Measurements from ENCODE around the gene CXorf49B.

The CXorf49B gene

GRCh38 chrX:71809886-71810285 lies 46.7 kb downstream of the CXorf49B start:
- Histone ChIP-seq H3K36me3 (ENCODE audit: insufficient read depth) (no peaks in the 10 kb centered on the region), H4K20me1 (ENCODE audit: insufficient read depth) (no peaks in the 10 kb centered on the region), H3K4me3 (IDR thresholded peaks at IDR 0.05; ENCODE audit: insufficient read depth, low read depth, low read length) (no peak overlapping the region), H3K4me1 (ENCODE audit: low read depth, poor library complexity, severe bottlenecking) (no peaks in the 10 kb centered on the region), H3K27me3 (ENCODE audit: insufficient read depth, low read depth) (no peaks in the 10 kb centered on the region), H3K4me2 (no peak overlapping the region), H3K79me2 (ENCODE audit: insufficient read depth, low read depth) (no peaks in the 10 kb centered on the region), H2AFZ (ENCODE audit: low read depth) (no peak overlapping the region), H3K27ac (no peak overlapping the region), H3K9ac (no peak overlapping the region)
- TF ChIP-seq, protein P1, sequence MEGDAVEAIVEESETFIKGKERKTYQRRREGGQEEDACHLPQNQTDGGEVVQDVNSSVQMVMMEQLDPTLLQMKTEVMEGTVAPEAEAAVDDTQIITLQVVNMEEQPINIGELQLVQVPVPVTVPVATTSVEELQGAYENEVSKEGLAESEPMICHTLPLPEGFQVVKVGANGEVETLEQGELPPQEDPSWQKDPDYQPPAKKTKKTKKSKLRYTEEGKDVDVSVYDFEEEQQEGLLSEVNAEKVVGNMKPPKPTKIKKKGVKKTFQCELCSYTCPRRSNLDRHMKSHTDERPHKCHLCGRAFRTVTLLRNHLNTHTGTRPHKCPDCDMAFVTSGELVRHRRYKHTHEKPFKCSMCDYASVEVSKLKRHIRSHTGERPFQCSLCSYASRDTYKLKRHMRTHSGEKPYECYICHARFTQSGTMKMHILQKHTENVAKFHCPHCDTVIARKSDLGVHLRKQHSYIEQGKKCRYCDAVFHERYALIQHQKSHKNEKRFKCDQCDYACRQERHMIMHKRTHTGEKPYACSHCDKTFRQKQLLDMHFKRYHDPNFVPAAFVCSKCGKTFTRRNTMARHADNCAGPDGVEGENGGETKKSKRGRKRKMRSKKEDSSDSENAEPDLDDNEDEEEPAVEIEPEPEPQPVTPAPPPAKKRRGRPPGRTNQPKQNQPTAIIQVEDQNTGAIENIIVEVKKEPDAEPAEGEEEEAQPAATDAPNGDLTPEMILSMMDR (conservative IDR thresholded peaks at IDR 0.05; ENCODE audit: low read depth, low read length), result no peak

GRCh38 chrX:71814123-71814912 lies 51.2 kb downstream of the CXorf49B start:
- H2AFZ ChIP-seq (ENCODE audit: low read depth), result no peak overlapping the region
- TF ChIP-seq, protein P1 (conservative IDR thresholded peaks at IDR 0.05; ENCODE audit: low read depth, low read length), result no peak
- no peaks in the 10 kb centered on the region for H3K4me1 ChIP-seq (ENCODE audit: low read depth, poor library complexity, severe bottlenecking)

DNA sequence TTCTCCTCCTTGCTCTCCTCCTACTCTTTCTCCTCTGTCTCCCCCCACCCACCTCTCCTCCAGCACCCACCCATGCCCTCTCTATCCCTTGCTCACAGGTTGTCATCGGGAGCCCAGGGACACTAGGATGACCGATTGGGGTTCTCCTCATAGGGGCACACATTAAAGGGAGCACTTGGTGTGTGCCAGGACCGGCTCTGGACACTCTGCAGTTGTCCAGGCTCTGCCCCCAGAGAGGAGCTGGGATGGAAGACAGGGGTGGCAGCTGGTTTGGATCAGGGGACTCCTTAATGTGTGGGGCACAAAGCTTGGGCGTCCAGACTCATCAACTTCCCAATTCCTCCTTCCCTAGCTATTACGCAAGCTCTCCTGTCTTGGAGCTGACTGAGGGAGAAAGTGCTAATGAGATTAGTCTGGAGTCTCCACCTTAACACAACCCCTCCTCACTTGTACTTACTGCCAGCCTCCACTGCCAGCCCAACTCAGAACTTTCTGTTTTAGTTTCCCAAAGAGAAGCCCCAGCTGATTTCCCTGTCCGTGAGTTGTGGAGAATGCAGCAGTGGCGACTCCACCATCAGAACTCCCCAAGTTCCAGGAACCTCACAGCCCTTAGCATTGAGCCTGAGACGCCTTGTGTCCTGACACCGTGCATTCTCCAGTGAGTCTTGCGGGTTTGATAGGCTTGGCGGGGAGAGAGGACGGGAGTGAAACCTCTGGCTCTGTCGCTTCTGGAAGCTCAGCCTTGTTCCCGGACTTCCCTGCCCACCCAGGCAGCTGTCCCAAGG lies 52.2 kb downstream of the CXorf49B start:
- H3K9ac ChIP-seq, result no peak overlapping the region
- TF ChIP-seq, protein P1 (conservative IDR thresholded peaks at IDR 0.05; ENCODE audit: low read depth, low read length), result no peak
- H3K4me1 ChIP-seq (ENCODE audit: low read depth, poor library complexity, severe bottlenecking), result no peaks in the 10 kb centered on the region
- no peaks in the 10 kb centered on the region for H3K27me3 ChIP-seq (ENCODE audit: insufficient read depth, low read depth)
- H4K20me1 ChIP-seq (ENCODE audit: insufficient read depth), result no peaks in the 10 kb centered on the region
- no peaks in the 10 kb centered on the region for H3K79me2 ChIP-seq (ENCODE audit: insufficient read depth, low read depth)
- no peak overlapping the region for H2AFZ ChIP-seq (ENCODE audit: low read depth)
- H3K36me3 ChIP-seq (ENCODE audit: insufficient read depth), result no peaks in the 10 kb centered on the region
- H3K27ac ChIP-seq, result no peak overlapping the region
- H3K4me2 ChIP-seq, result no peak overlapping the region
- H3K4me3 ChIP-seq (IDR thresholded peaks at IDR 0.05; ENCODE audit: insufficient read depth, low read depth, low read length), result no peak overlapping the region

More at GRCh38 chrX:71814123-71814912, 51.2 kb downstream of the CXorf49B start:
- Histone ChIP-seq H3K27ac (no peak overlapping the region), H3K36me3 (ENCODE audit: insufficient read depth) (no peaks in the 10 kb centered on the region), H3K27me3 (ENCODE audit: insufficient read depth, low read depth) (no peaks in the 10 kb centered on the region), H3K79me2 (ENCODE audit: insufficient read depth, low read depth) (no peaks in the 10 kb centered on the region), H4K20me1 (ENCODE audit: insufficient read depth) (no peaks in the 10 kb centered on the region), H3K4me3 (IDR thresholded peaks at IDR 0.05; ENCODE audit: insufficient read depth, low read depth, low read length) (no peak overlapping the region), H3K4me2 (no peak overlapping the region), H3K9ac (no peak overlapping the region)

GRCh38 chrX:71815906-71816156 lies 52.7 kb downstream of the CXorf49B start:
- TF ChIP-seq, protein P1 (conservative IDR thresholded peaks at IDR 0.05; ENCODE audit: low read depth, low read length), result no peak
- H2AFZ ChIP-seq (ENCODE audit: low read depth), result no peak overlapping the region
- no peaks in the 10 kb centered on the region for H3K4me1 ChIP-seq (ENCODE audit: low read depth, poor library complexity, severe bottlenecking)
- no peaks in the 10 kb centered on the region for H3K27me3 ChIP-seq (ENCODE audit: insufficient read depth, low read depth)
- no peaks in the 10 kb centered on the region for H3K36me3 ChIP-seq (ENCODE audit: insufficient read depth)
- H3K4me3 ChIP-seq (IDR thresholded peaks at IDR 0.05; ENCODE audit: insufficient read depth, low read depth, low read length), result no peak overlapping the region
- H3K9ac ChIP-seq, result no peak overlapping the region
- no peak overlapping the region for H3K27ac ChIP-seq
- H3K79me2 ChIP-seq (ENCODE audit: insufficient read depth, low read depth), result no peaks in the 10 kb centered on the region
- H4K20me1 ChIP-seq (ENCODE audit: insufficient read depth), result no peaks in the 10 kb centered on the region
- no peak overlapping the region for H3K4me2 ChIP-seq

All from KMS-11 (cell line).